Measurements from ENCODE around the gene HTRA3.
A peak's percentile ranks its signal among the peaks of the same experiment; 100 is the strongest.
"Not testable (repeated sequence)": the region's sequence is repeated elsewhere in the genome, so short reads cannot be mapped to it uniquely, and the experiment has no call there.

HTRA3 gene

GRCh38 chr4:8345053-8345945 lies 75.7 kb downstream of the HTRA3 start:
- Mint-ChIP-seq H3K27ac (no peak overlapping the region), H3K36me3 (peaks cover 4% of the 10 kb centered on the region), H3K27me3 (peaks cover 15% of the 10 kb centered on the region), H3K4me1 (no peaks in the 10 kb centered on the region), H3K9me3 (no peaks in the 10 kb centered on the region), H3K4me3 (no peak overlapping the region)
- ATAC-seq (ENCODE audit: low read depth) (no peak), DNase-seq (ENCODE audit: low spot score in 2 of 2) (no peak)

DNA sequence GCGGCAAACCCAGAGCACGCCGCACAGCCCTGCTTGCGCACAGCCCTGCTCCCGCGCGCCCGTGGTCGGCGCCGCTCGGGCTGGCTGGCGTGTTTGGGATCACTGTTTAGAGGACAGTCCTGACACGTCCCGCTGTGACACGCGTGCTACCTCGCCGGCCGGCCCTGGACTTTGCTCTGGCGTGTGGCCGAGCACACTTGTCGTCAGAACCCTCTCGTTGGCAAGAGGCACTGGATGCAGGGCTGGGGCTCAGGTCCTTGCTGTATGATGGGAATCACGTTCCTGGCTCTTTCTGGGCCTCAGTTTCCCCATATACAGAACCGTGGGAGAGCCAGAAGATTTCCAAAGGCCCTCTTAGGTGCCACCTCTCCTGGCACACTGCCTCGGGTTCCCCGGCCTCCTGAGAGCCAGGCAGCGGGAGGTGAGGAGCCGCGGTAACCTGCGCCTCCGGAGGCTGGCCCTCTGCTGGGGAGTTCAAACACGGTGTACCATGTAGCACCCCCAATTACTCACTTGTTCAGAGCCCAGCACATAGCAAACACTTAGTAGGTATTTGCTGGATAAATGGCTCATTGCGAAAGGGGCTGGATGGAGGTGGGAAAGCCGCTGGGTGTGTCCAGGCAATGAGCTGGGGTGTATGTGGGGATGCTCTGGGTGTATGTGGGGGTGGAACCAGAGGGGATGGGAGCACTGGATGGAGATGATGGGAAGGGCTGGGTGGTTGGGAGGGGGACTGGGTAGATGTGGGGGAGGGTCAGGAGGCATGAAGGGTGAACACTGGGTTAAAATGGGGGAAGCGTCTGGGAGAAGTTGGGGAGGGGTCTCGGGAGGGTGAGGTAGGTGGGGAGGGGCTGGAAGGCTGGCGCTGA lies 76.6 kb downstream of the HTRA3 start:
- no peak for DNase-seq (ENCODE audit: low spot score in 2 of 2)
- Mint-ChIP-seq H3K27me3 (peaks cover 17% of the 10 kb centered on the region), H3K9me3 (no peaks in the 10 kb centered on the region), H3K4me3 (no peak overlapping the region), H3K36me3 (peaks cover 4% of the 10 kb centered on the region), H3K4me1 (no peaks in the 10 kb centered on the region), H3K27ac (peak overlapping the region; percentile 30)
- ATAC-seq (ENCODE audit: low read depth), result no peak

DNA sequence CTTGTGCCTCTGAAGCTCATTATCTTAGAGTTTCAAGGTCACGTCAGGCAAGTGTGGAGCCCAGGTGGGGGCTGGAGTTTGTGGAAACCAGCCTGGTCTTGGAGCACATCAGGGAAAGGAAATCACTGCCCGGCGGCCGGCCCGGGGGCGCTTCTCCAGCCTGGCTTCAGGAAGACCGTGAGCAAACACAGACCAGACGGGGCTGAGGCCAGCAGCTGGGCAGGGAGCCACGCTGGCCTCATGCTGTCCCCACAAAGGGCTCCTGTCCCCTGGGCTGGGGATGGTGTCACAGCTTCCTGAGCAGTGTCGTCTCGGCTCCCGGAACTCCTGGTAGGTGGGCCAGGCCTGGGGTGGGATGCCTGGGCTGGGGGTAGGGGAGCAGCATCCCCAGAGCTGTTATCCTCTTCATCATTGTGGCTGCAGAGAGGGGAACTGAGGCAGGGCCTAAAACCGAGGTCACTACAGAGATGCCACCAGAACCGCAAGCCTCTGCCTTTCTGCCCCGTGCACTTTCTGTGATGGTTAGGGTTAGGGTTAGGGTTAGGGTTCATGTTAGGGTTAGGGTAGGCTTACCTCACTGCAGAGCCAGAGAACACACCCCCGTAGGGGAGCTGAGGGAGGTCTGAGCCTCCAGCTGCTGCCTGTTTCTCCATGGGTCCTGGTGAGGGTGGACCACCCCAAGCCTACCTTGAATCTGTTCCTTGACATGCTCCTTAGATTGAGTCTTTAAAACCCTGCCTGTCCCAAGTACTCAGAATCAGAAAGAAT lies 77.5 kb downstream of the HTRA3 start:
- no peak overlapping the region for H3K4me3 Mint-ChIP-seq
- ATAC-seq (ENCODE audit: low read depth) (no peak), DNase-seq (ENCODE audit: low spot score in 2 of 2) (no peak)
- peaks cover 1% of the 10 kb centered on the region for H3K36me3 Mint-ChIP-seq
- no peak overlapping the region for H3K27ac Mint-ChIP-seq
- H3K27me3 Mint-ChIP-seq, result peaks cover 14% of the 10 kb centered on the region
- H3K9me3 Mint-ChIP-seq, result no peaks in the 10 kb centered on the region
- no peaks in the 10 kb centered on the region for H3K4me1 Mint-ChIP-seq

DNA sequence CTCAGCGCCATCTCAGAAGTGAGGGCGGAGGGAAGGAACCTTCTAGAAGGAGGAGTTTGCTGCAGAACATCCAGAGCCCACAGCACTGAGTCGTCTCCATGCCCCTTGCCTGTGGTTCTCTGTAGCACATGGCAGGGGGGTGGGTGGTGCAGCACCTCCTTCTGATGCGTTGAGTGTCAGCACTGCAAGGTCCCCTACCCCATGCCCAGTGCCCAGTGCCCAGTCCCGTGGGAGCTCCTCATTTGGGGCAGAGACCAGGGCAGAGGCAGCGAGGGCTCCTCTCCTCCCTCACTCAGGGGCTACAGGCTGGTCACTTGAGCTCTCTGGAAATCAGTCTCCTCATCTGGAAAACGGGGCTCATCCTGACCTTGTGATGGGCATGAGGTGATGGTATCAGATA lies 78.1 kb downstream of the HTRA3 start:
- no peaks in the 10 kb centered on the region for H3K9me3 Mint-ChIP-seq
- ATAC-seq (ENCODE audit: low read depth) (no peak), DNase-seq (ENCODE audit: low spot score in 2 of 2) (no peak)
- peaks cover 1% of the 10 kb centered on the region for H3K36me3 Mint-ChIP-seq
- H3K4me3 Mint-ChIP-seq, result no peak overlapping the region
- no peak overlapping the region for H3K27ac Mint-ChIP-seq
- H3K4me1 Mint-ChIP-seq, result no peaks in the 10 kb centered on the region
- H3K27me3 Mint-ChIP-seq, result peaks cover 12% of the 10 kb centered on the region

DNA sequence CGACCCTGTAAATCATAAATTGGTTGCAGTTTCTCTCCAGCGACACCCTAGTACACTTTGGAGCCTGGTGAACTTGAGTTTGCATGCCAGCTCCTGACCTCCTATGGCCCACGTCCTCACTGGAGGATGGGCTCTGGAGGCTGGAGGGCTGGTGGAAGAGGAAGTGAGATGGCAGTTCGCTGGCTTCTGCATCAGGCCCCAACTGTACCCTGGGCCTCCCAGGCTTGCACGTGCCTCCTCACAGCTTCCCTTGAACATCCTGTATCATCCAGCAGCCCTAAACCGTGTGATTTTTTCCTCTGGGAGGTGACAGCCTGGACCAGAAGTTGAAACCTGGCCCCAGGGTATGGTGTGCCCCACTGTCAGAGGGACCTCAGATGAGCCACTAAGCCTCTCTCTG lies 78.5 kb downstream of the HTRA3 start:
- Mint-ChIP-seq H3K4me1 (no peaks in the 10 kb centered on the region), H3K27ac (no peak overlapping the region), H3K36me3 (peaks cover 1% of the 10 kb centered on the region), H3K4me3 (no peak overlapping the region), H3K9me3 (no peaks in the 10 kb centered on the region), H3K27me3 (peaks cover 11% of the 10 kb centered on the region)
- ATAC-seq (ENCODE audit: low read depth) (no peak), DNase-seq (ENCODE audit: low spot score in 2 of 2) (no peak)

DNA sequence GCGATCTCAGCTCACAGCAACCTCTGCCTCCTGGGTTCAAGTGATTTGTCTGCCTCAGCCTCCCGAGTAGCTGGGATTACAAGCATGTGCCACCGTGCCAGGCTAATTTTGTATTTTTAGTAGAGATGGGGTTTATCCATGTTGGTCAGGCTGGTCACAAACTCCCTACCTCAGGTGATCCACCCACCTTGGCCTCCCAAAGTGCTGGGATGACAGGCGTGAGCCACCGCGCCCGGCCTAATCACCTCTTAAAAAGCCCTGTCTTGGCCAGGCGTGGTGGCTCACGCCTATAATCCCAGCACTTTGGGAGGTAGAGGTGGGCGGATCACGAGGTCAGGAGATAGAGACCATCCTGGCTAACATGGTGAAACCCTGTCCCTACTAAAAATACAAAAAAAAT lies 79.7 kb downstream of the HTRA3 start:
- not testable (repeated sequence) for ATAC-seq (ENCODE audit: low read depth); H3K27ac Mint-ChIP-seq; H3K9me3 Mint-ChIP-seq; H3K36me3 Mint-ChIP-seq; DNase-seq (ENCODE audit: low spot score in 2 of 2); H3K4me1 Mint-ChIP-seq; H3K4me3 Mint-ChIP-seq
- peaks cover 12% of the 10 kb centered on the region for H3K27me3 Mint-ChIP-seq

- no peaks in the 10 kb centered on the region for H3K4me1 Mint-ChIP-seq
- no peak for ATAC-seq (ENCODE audit: low read depth)
- no peak overlapping the region for H3K27ac Mint-ChIP-seq
- H3K36me3 Mint-ChIP-seq, result peaks cover 1% of the 10 kb centered on the region
- peaks cover 11% of the 10 kb centered on the region for H3K27me3 Mint-ChIP-seq
- no peak overlapping the region for H3K4me3 Mint-ChIP-seq
- peaks cover 2% of the 10 kb centered on the region for H3K9me3 Mint-ChIP-seq
- no peak for DNase-seq (ENCODE audit: low spot score in 2 of 2)
These were observed 80.2 kb downstream of the HTRA3 start for GRCh38 chr4:8349664-8350236.

DNA sequence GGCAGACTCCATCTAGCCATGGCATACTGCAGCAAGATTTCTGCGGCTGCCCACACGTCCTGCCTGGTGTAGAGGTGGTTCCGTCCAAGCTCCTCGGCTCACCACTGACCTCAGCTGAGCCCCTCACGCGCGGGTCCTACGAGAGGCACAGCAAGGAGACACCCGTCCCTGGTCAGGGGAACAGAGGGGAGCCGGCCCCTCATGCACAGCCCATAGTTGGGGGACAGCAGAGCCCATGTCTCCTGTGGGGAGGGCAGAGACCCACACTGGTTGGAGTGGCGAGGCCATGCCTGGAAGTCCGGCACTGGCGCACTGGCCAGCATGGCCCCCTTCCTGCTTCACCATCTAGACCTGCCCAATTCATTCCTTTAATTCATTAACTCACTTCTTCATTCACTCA lies 80.8 kb downstream of the HTRA3 start:
- ATAC-seq (ENCODE audit: low read depth) (no peak), DNase-seq (ENCODE audit: low spot score in 2 of 2) (no peak)
- Mint-ChIP-seq H3K27me3 (peaks cover 8% of the 10 kb centered on the region), H3K4me1 (no peaks in the 10 kb centered on the region), H3K4me3 (no peak overlapping the region), H3K36me3 (no peaks in the 10 kb centered on the region), H3K9me3 (peaks cover 2% of the 10 kb centered on the region), H3K27ac (no peak overlapping the region)

GRCh38 chr4:8350841-8351461 lies 81.4 kb downstream of the HTRA3 start:
- Mint-ChIP-seq H3K27me3 (peaks cover 8% of the 10 kb centered on the region), H3K9me3 (peaks cover 2% of the 10 kb centered on the region), H3K4me3 (no peak overlapping the region), H3K4me1 (no peaks in the 10 kb centered on the region), H3K27ac (no peak overlapping the region), H3K36me3 (no peaks in the 10 kb centered on the region)
- no peak for DNase-seq (ENCODE audit: low spot score in 2 of 2)
- ATAC-seq (ENCODE audit: low read depth), result no peak

DNA sequence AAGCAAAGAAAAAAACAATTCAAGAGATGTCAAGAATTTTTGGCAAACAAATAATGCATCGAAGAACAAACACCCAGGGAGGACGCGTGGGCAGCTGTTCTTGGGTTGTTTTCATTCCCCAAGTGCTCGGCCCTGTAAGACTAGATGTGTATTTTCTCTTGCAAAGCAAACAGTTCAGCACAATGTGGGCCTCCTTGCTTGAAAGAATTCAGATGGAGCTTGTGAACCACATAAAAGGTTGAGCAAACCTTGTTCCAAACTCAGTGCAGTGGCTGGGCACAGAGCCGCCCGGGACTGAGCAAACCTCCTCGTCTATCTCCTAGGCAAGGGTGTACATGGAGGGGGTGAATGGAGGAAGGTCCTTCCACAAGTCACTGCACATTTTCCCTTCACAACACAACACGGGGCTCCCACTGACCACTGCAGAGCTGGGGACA lies 82.4 kb downstream of the HTRA3 start:
- no peak overlapping the region for H3K27ac Mint-ChIP-seq
- no peaks in the 10 kb centered on the region for H3K4me1 Mint-ChIP-seq
- ATAC-seq (ENCODE audit: low read depth) (no peak), DNase-seq (ENCODE audit: low spot score in 2 of 2) (no peak)
- H3K27me3 Mint-ChIP-seq, result peaks cover 5% of the 10 kb centered on the region
- no peaks in the 10 kb centered on the region for H3K36me3 Mint-ChIP-seq
- H3K9me3 Mint-ChIP-seq, result peaks cover 2% of the 10 kb centered on the region
- no peak overlapping the region for H3K4me3 Mint-ChIP-seq

DNA sequence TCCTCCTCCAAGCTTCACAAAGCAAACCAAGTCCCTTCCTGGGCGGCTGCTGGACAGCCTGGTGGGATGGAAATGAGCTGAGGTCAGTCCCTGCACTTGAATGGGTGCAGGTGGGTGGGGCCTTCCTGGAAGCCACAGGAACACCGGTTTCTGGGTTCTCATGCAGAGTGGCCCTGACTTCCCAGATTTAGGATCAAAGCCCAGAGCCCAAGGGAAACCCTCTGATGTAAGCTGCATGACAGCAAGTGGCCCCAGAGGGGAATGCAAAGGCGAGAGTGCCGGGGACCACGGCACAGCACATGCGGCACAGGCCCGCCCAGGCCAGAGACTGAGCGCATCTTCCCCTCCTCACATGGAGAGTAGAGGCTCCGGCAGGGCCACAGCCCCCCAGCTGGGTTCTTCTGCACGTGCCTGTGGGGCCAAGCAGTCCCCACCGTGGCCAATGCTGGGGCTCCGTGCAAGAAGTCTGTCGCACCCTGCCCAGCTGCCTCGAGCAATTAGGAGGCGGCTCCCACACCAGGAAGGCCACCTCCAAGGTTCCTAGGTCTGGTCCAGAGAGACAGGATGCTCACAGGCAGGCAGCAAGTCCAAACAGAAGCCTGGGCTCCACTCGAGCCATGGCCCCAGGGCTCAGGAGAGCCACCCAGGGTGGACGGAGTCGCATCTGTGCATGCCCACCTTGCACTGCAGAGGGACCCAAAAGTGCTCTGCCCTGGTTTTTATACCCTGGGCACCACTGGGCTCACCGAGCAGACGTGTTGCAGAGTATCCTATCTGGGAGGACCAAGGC lies 83.0 kb downstream of the HTRA3 start:
- ATAC-seq (ENCODE audit: low read depth) (no peak), DNase-seq (ENCODE audit: low spot score in 2 of 2) (no peak)
- Mint-ChIP-seq H3K27me3 (peaks cover 5% of the 10 kb centered on the region), H3K9me3 (peaks cover 2% of the 10 kb centered on the region), H3K27ac (no peak overlapping the region), H3K4me3 (no peak overlapping the region), H3K4me1 (no peaks in the 10 kb centered on the region), H3K36me3 (no peaks in the 10 kb centered on the region)

DNA sequence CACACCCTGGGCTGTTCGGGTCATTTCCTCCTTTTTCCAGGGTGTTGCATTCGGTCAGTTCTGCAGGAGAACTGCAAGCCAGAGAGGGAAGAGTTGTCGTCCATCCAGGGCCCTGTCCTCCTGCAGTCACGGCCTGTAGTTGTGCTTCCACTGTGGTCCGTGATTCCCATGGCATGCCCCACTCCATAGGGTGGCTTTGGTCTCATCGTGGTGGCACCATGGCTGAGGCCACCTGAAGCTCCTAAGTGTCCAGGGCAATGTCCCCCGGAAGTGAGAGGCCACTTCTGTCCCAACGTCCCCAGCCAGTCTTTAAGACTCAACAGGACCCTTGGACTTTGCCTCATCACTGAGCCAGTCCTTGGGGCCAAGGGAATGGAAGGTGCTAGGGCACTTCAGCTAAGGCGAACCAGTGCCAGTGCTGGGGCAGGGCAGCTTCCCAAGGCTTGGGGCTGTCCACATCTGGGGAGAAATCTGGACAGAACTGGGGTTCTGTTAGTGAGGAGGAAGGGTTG lies 83.7 kb downstream of the HTRA3 start:
- peaks cover 2% of the 10 kb centered on the region for H3K9me3 Mint-ChIP-seq
- H3K4me1 Mint-ChIP-seq, result no peaks in the 10 kb centered on the region
- no peaks in the 10 kb centered on the region for H3K36me3 Mint-ChIP-seq
- peaks cover 5% of the 10 kb centered on the region for H3K27me3 Mint-ChIP-seq
- no peak for ATAC-seq (ENCODE audit: low read depth)
- no peak overlapping the region for H3K4me3 Mint-ChIP-seq
- no peak overlapping the region for H3K27ac Mint-ChIP-seq
- no peak for DNase-seq (ENCODE audit: low spot score in 2 of 2)

Measured in memory B cell (primary cell).